Suprapubic skin (tissue), 3 donors: Measurements from ENCODE around the gene UBR2.

Experiments
- EP300 ChIP-seq: sonication (generic); formaldehyde crosslinking; IDR thresholded peaks from one replicate; pipeline ENCODE4 v1.6.1; 2017; ENCODE audit warnings: antibody characterized with exemption
- TF ChIP-seq, protein P1 (sequence below), 2 donors: fragments of 200-600 bp in 1 of 2; fragments of 450-650 bp in 1 of 2; sonication (generic) in 1 of 2; IDR thresholded peaks; one replicate each; pipeline ENCODE4 v1.5.1; 2016 to 2019; ENCODE audit warnings: antibody characterized with exemption in 2 of 2, mild to moderate bottlenecking in 1 of 2, moderate library complexity in 1 of 2

DNA sequence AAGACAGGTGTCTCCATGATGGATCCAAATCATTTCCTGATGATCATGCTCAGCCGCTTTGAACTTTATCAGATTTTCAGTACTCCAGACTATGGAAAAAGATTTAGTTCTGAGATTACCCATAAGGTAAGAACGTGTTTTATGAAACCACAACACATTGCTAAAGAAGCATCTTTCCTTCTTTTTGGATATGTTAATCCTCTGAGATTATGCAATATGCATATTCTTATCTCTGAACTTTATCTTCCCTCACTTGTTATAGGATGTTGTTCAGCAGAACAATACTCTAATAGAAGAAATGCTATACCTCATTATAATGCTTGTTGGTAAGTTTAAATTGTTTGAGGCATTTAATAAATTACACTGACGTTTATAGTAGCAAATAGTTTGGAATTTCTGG, 80.4 kb downstream of the UBR2 start:
- TF ChIP-seq EP300 = no peak
- TF ChIP-seq, protein P1, sequence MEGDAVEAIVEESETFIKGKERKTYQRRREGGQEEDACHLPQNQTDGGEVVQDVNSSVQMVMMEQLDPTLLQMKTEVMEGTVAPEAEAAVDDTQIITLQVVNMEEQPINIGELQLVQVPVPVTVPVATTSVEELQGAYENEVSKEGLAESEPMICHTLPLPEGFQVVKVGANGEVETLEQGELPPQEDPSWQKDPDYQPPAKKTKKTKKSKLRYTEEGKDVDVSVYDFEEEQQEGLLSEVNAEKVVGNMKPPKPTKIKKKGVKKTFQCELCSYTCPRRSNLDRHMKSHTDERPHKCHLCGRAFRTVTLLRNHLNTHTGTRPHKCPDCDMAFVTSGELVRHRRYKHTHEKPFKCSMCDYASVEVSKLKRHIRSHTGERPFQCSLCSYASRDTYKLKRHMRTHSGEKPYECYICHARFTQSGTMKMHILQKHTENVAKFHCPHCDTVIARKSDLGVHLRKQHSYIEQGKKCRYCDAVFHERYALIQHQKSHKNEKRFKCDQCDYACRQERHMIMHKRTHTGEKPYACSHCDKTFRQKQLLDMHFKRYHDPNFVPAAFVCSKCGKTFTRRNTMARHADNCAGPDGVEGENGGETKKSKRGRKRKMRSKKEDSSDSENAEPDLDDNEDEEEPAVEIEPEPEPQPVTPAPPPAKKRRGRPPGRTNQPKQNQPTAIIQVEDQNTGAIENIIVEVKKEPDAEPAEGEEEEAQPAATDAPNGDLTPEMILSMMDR (IDR thresholded peaks at IDR 0.05) = no peak
